GM23248 (cell line): Measurements from ENCODE around the gene SAPCD2. TPM values are rescaled to one million over a fixed set of nuclear protein-coding genes. Genes with fewer than 3 reads are reported as not detected.

Experiments used
- DNase-seq: peaks from one replicate; pipeline ENCODE4 v3.0.0-alpha.2; 2015
- H2AFZ ChIP-seq: fragments of 200-600 bp; sonication (generic); 2 replicates; pipeline ENCODE4 v1.6.1; 2016; ENCODE audit warnings: antibody characterized with exemption
- H3F3A ChIP-seq: fragments of 200-600 bp; sonication (generic); 2 replicates; pipeline ENCODE4 v1.6.1; 2016; ENCODE audit warnings: mild to moderate bottlenecking, antibody characterized with exemption, mixed run types; ENCODE audit not compliant: insufficient read depth
- H3K27ac ChIP-seq: fragments of 200-600 bp; sonication (generic); 2 replicates; pipeline ENCODE4 v1.5.1; 2016; ENCODE audit warnings: mild to moderate bottlenecking
- H3K27me3 ChIP-seq: fragments of 200-600 bp; sonication (generic); replicated peaks from 2 replicates; pipeline ENCODE4 v1.6.1; 2016; ENCODE audit warnings: mild to moderate bottlenecking; ENCODE audit not compliant: insufficient read depth
- H3K36me3 ChIP-seq: fragments of 200-600 bp; sonication (generic); 2 replicates; pipeline ENCODE4 v1.6.1; 2016; ENCODE audit warnings: low read depth, mild to moderate bottlenecking
- H3K4me1 ChIP-seq: fragments of 200-600 bp; sonication (generic); 2 replicates; pipeline ENCODE4 v1.6.1; 2016; ENCODE audit warnings: mild to moderate bottlenecking; ENCODE audit not compliant: insufficient read depth
- H3K4me2 ChIP-seq: fragments of 200-600 bp; sonication (generic); one replicate; pipeline ENCODE4 v1.6.1; 2016; ENCODE audit warnings: mild to moderate bottlenecking; ENCODE audit not compliant: unreplicated experiment
- H3K4me3 ChIP-seq: fragments of 200-600 bp; sonication (generic); 2 replicates; pipeline ENCODE4 v1.5.1; 2016; ENCODE audit warnings: mild to moderate bottlenecking
- H3K79me2 ChIP-seq: fragments of 200-600 bp; sonication (generic); 2 replicates; pipeline ENCODE4 v1.6.1; 2016; ENCODE audit warnings: mild to moderate bottlenecking; ENCODE audit not compliant: insufficient read depth
- H3K9ac ChIP-seq: fragments of 200-600 bp; sonication (generic); 2 replicates; pipeline ENCODE4 v1.6.1; 2016; ENCODE audit warnings: mild to moderate bottlenecking
- H3K9me2 ChIP-seq: fragments of 200-600 bp; sonication (generic); 2 replicates; pipeline ENCODE4 v1.6.1; 2016; ENCODE audit warnings: mixed run types, mild to moderate bottlenecking, moderate library complexity; ENCODE audit not compliant: insufficient read depth
- H3K9me3 ChIP-seq: fragments of 200-600 bp; sonication (generic); one replicate; pipeline ENCODE4 v1.6.1; 2017; ENCODE audit warnings: low read depth
- H4K20me1 ChIP-seq: fragments of 200-600 bp; sonication (generic); 2 replicates; pipeline ENCODE4 v1.6.0; 2016; ENCODE audit not compliant: insufficient read depth
- EZH2 ChIP-seq: fragments of 200-600 bp; sonication (generic); IDR thresholded peaks from 2 replicates; pipeline ENCODE4 v1.6.1; 2018; ENCODE audit warnings: antibody characterized with exemption, mild to moderate bottlenecking; ENCODE audit not compliant: insufficient read depth, poor library complexity, severe bottlenecking
- EZH2phosphoT487 ChIP-seq: fragments of 200-600 bp; sonication (generic); IDR thresholded peaks from 2 replicates; pipeline ENCODE4 v1.6.1; 2018; ENCODE audit warnings: antibody characterized with exemption, moderate library complexity, mild to moderate bottlenecking, low read depth; ENCODE audit not compliant: insufficient read depth
- WGBS, 2 experiments: methylation state at CpG; one replicate each; pipeline ENCODE4 v1.1.6; 2015 to 2017; ENCODE audit warnings: low lambda C conversion rate in 2 of 2, low coverage in 1 of 2; ENCODE audit errors: missing lambda C conversion rate in 2 of 2; 5-methylcytosine and 5-hydroxymethylcytosine counted together
- in situ Hi-C: fragments of 300-500 bp; cut with MboI; formaldehyde crosslinking; loops from 2 replicates; pipeline ENCODE4 v1.15.0; 2020
- polyA plus RNA-seq: library from polyadenylated mRNA; unstranded; fragments of >200 nt; fragmentation: Nextera tagmentation; extraction: Ambion mirVana; gene quantifications from 2 replicates; pipeline ENCODE4 v1.2.1, GENCODE V29; 2016
- total RNA-seq: library from RNA; depleted of rRNA; stranded (reverse); fragments of >200 nt; shearing (Covaris generic); gene quantifications from 2 replicates; pipeline ENCODE4 v1.2.3, GENCODE V29; 2014

The SAPCD2 gene
- total and polyA plus RNA-seq, 2 experiments from 2014 or later: 0.88 to 5.4 TPM

DNA sequence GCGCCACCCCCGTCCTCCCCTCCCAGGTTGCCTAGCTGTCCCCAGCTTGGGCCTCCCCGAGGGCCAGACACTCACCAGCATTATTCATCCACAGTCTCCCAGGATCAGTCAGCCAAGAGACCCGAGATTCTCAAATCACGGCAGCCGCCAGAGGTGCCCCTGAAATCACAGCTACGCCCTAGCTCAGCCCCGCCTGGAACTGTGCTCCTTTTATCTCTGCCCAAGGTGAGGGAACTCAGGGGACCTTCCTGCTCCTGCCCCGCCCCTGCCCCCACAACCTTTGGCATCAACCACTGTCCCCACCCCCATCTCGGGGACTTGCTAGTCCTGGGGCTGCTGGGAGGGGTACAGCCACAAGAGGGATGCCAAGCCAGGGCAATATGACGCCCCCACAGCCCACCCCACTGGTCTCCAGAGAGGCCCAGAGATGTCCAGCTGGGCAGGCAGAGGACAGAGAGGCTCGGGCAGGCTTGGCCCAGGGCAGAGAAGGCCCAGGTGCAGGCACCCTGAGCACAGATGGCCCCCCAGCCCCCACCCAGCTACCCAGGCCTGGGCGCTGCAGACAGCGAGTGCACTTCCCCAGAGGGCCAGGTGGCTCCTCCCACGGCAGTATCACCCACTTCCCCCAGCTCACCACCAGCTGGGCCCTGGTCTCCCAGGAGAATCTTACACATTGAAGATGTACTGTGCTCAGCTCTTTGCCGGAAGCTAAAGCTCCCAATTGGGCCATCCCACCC lies 38.3 kb downstream of the SAPCD2 start, which contains the start of gene FUT7:
FUT7 (minus strand) TSS at position 185 of the 737 bp plus-strand sequence; CDS start at position 88, 97 bp downstream.
- Histone ChIP-seq H3K27me3 (no peaks in the 10 kb centered on the region), H2AFZ (no peak within 1 kb of the TSS), H3F3A (no peaks in the 10 kb centered on the region), H3K36me3 (no peaks in the 10 kb centered on the region), H4K20me1 (no peaks in the 10 kb centered on the region), H3K4me2 (no peak within 1 kb of the TSS), H3K79me2 (no peaks in the 10 kb centered on the region), H3K27ac (no peak within 1 kb of the TSS), H3K9me2 (no peaks in the 10 kb centered on the region), H3K9me3 (no peaks in the 10 kb centered on the region), H3K4me1 (no peaks in the 10 kb centered on the region), H3K4me3 (no peak within 1 kb of the TSS), H3K9ac (no peak within 1 kb of the TSS)
- 71 to 75% methylated on average over 12 to 16 of the region's 16 CpGs for WGBS, 2 experiments
- in situ Hi-C loops: loop anchor here (10.0 kb wide), 1 partner anchor 257 kb away; no protein-coding TSS in a partner anchor
- no peak for DNase-seq
- TF ChIP-seq EZH2 (no peak), EZH2phosphoT487 (no peak)

DNA sequence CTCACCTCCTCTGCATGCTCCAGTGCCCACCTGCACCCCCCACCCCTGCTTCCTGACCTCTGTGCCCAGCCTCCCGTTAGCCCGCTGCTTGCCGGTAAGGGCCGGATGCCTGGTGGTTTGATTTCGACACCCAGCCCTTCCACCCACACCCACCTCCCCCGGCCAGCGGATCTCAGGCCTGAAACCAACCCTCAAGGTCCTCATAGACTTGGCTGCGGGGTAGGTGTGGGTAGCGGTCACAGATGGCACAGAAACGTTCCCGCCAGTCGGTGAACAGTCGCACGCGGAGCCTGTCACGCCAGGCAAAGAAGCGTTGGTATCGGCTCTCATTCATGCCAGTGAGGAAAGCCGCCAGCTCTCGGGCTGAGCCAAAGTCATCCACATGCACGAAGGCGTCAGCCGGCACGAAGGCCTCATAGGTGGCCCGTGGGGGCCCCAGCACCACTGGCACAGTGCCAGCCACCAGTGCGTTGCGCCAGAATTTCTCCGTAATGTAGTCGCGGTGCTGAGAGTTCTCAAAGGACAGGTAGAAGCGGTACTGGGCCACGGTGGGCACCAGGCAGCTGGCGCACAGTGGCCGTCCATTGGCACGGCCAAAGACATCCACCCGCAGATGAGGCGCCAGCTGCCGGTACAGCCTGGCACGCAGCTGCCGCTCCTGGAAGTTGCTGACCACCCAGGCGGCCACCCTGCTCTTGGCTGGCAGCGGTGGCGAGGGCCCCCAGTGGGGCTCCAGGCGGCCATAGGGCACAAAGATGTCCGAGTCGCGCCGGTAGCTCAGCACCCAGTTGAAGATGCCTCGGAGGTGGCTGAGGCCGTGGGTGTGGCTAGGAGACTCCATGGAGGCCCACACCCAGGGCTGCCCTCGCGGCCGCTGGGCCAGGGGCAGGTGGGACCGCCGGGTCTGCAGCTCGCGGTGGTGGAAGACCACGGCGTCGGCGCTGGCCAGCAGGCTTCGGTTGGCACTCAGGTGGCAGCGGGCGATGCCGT lies 39.5 kb downstream of the SAPCD2 start:
- in situ Hi-C loops: loop anchor here (10.0 kb wide), 1 partner anchor 256 kb away; no protein-coding TSS in a partner anchor
- H2AFZ ChIP-seq: no peak overlapping the region
- H3K36me3 ChIP-seq: no peaks in the 10 kb centered on the region
- no peaks in the 10 kb centered on the region for H3K4me1 ChIP-seq
- no peak overlapping the region for H3K4me2 ChIP-seq
- H3F3A ChIP-seq: no peaks in the 10 kb centered on the region
- no peak overlapping the region for H3K27ac ChIP-seq
- 89 to 93% methylated on average over 65 of the region's 65 CpGs for WGBS, 2 experiments
- no peaks in the 10 kb centered on the region for H4K20me1 ChIP-seq
- no peaks in the 10 kb centered on the region for H3K9me2 ChIP-seq
- no peak for DNase-seq
- H3K79me2 ChIP-seq: no peaks in the 10 kb centered on the region
- no peaks in the 10 kb centered on the region for H3K9me3 ChIP-seq
- H3K9ac ChIP-seq: no peak overlapping the region
- no peaks in the 10 kb centered on the region for H3K27me3 ChIP-seq
- TF ChIP-seq EZH2phosphoT487: no peak
- TF ChIP-seq EZH2: no peak
- H3K4me3 ChIP-seq: no peak overlapping the region

DNA sequence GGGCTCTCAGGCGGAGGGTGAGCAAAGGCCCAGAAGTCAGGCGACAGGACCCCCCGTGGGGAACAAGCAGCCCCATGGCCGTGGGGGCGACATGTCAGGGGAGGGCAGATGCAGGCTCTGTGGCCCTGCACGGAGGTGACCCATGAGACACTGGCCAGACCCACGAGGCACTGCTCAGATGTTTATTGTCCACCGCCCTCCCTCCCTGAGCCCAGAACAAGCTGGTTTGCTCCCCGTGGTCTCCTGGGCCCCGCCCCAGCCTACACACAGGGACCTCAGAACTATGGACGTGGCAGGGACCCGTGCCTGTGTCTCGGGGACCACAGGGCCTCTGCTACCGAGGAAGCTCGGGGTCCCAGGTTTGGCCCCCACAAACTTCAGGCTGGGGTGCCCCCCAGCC lies 40.4 kb downstream of the SAPCD2 start:
- in situ Hi-C loops: loop anchor here (10.0 kb wide), 1 partner anchor 255 kb away; no protein-coding TSS in a partner anchor
- H3F3A ChIP-seq: no peaks in the 10 kb centered on the region
- no peak overlapping the region for H3K4me3 ChIP-seq
- no peaks in the 10 kb centered on the region for H4K20me1 ChIP-seq
- no peaks in the 10 kb centered on the region for H3K9me3 ChIP-seq
- H3K79me2 ChIP-seq: no peaks in the 10 kb centered on the region
- H3K27ac ChIP-seq: no peak overlapping the region
- H3K4me2 ChIP-seq: no peak overlapping the region
- H2AFZ ChIP-seq: no peak overlapping the region
- no peak overlapping the region for H3K9ac ChIP-seq
- H3K36me3 ChIP-seq: no peaks in the 10 kb centered on the region
- no peaks in the 10 kb centered on the region for H3K9me2 ChIP-seq
- 63 to 74% methylated on average over 10 to 15 of the region's 15 CpGs for WGBS, 2 experiments
- DNase-seq: no peak
- H3K4me1 ChIP-seq: no peaks in the 10 kb centered on the region
- TF ChIP-seq EZH2phosphoT487: no peak
- no peak for TF ChIP-seq EZH2
- H3K27me3 ChIP-seq: no peaks in the 10 kb centered on the region
